Measurements from ENCODE around the gene CDC34.

The CDC34 gene

DNA sequence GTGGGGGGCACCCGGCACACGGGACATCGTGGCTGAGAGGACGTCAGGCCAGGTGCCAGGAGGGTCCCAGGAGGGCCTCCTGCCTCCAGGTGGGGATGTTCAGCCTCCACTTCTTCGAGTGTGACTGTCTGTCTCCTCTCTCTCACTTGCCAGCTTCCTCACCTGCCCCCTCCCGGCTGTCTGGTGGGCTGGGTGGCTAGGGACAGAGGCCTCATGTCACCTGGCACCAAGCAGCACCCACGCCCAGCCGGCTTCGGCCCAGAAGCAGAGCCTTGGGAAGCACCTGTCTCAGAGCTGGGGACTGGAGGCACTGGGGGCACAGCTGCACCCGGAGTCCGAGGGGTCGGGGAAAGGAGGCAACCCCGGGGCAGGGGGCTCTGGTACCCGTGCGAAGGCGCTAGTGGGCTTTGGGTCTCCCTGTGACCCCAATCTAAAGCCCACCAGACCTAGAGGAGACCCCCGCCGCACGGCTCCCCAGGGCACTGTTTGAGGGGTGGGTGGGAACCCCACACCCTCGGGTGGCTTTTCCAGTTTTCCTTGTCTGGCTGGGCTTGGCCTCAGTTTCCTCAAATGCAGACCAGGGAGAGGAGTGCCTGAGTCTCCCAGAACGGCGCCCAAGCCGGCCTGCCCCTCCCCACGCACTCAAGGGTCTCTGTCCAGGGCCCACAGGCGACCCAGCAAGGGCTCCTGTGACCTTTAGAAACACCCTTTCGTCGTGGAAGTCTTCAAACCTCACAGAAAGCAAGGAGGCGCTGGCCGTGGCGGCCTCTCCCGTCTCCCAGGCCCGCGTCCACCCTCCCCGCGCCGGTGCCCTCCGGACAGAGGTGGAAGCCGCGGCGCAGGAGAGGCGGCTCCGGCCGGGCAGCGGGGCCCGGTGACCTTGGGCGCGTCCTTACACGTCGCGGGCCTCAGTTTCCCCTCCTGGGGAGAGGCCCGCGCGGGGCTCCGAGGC is 57.5 kb downstream of the CDC34 start:
- DNase-seq (ENCODE audit: low read depth): no peak

DNA sequence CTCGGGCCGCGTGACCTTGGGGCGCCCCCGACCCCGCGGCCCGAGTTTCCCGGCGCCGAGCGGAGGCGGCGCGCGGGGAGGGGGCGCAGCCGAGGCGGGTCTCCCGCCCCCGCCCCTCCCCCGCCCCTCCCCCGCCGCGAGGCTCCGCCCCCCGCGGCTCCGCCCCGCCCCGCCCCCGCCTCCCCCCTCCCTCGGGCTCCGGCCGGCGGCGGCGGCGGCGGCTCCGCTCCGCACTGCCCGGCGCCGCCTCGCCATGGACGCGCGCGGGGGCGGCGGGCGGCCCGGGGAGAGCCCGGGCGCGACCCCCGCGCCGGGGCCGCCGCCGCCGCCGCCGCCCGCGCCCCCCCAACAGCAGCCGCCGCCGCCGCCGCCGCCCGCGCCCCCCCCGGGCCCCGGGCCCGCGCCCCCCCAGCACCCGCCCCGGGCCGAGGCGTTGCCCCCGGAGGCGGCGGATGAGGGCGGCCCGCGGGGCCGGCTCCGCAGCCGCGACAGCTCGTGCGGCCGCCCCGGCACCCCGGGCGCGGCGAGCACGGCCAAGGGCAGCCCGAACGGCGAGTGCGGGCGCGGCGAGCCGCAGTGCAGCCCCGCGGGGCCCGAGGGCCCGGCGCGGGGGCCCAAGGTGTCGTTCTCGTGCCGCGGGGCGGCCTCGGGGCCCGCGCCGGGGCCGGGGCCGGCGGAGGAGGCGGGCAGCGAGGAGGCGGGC is 58.3 kb downstream of the CDC34 start, which contains the start of gene HCN2:
Gene HCN2, plus strand, starts transcription at position 189 of the 703 bp plus-strand sequence. Its CDS starts 65 bp downstream, at position 254.
- no peak for DNase-seq (ENCODE audit: low read depth)

DNA sequence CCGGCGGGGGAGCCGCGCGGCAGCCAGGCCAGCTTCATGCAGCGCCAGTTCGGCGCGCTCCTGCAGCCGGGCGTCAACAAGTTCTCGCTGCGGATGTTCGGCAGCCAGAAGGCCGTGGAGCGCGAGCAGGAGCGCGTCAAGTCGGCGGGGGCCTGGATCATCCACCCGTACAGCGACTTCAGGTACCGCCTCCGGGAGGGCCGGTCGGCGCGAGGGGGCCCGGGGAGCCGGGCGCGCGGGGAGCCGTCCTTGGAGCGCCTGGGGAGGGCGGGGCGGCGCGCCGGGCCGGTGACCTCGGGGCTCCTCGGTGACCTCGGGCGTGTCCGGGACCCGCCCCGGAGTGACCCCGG is 58.8 kb downstream of the CDC34 start:
- DNase-seq (ENCODE audit: low read depth): no peak

DNA sequence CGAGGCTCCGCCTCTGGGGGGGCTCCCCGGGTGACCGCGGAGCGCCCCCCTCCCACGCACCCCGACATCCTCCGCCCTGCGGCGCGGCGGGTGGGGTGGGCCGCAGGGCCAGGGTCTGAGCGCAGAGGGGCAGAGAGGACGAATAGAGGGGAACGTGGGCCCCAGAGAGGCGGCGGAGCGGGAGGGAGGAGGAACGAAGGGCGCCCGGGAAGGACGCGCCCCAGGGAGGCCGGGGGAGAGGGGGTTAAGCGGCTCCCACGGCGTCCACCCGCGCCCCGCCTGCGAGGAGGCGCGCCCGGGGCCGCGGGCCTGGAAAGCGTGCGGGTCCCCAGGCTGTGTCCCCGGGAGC is 59.2 kb downstream of the CDC34 start:
- DNase-seq (ENCODE audit: low read depth): no peak

DNA sequence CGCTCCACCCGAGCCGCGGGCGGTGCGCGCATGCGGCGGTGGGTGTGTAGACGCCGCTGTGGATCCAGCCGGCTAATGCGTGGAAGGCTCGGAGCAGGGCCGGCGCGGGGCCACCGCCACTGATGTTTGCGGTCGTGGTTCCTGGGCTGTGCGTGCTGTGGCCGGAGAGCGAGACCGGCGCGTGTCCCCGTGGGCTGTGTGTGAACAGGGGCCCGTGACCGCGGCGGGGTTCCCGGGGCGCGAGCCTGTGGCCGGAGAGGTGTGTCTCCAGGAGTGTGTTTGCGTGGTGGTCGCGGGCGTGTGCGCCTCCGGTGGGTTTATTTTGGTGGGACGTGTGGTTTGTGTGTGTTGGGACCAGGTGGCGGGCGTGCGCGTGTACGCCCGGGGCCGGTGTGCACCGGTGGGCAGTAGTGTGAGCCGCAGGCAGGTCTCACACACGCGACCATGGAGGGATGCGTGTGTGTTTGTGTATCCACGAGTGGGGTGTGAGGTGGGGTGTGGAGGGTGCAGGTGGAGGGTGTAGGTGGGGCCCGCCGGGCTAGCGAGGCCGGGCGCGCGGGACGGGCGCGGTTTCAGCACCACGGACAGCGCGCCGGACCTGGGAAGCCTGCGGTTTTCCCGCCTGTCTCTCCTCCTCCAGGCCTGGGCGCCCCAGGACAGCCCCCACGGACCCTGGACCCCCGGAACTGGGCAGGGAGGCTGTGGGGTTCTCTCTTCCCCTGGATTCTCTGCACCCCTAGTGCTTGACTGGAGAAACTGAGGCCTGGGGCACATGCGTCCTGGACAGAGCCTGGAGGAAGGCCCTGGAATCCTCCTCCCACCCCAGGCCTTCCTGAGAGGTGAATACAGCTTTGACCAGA is 59.8 kb downstream of the CDC34 start:
- DNase-seq (ENCODE audit: low read depth): no peak
